GM12878 (cell line): Measurements from ENCODE around the gene HMGB2. TPM values are rescaled to one million over a fixed set of nuclear protein-coding genes. Genes with fewer than 3 reads are reported as not detected.

ENCODE experiments used
- ATAC-seq: fragments of 200-7000 bp; cut with Tn5 transposase; 3 replicates; pipeline ENCODE4 v1.9.1; 2020; ENCODE audit warnings: mild to moderate bottlenecking, moderate library complexity
- BruUV-seq: library from RNA; stranded (reverse); fragments of 400-500 nt; replicated peaks from 2 replicates; lab custom pipeline; 2021; lab: Mats Ljungman, UMichigan
- CTCF ChIA-PET: fragments of 300-600 bp; sonication (Branson Sonifier 250); formaldehyde crosslinking; extraction: SDS; loops from one replicate; lab custom pipeline; 2021; ENCODE audit warnings: inconsistent platforms; lab: Yijun Ruan, JAX
- POLR2A ChIA-PET: fragments of 350-600 bp; formaldehyde crosslinking; extraction: SDS; loops from one replicate; lab custom pipeline; 2021; ENCODE audit warnings: inconsistent platforms; lab: Charles Lee
- RAD21 ChIA-PET: fragments of 300-600 bp; sonication (Branson Sonifier 250); formaldehyde crosslinking; loops from one replicate; lab custom pipeline; 2023; ENCODE audit warnings: antibody characterized with exemption; ENCODE audit not compliant: unreplicated experiment; lab: Charles Lee
- SMC1A ChIA-PET: fragments of 300-600 bp; sonication (Branson Sonifier 250); formaldehyde crosslinking; loops from one replicate; lab custom pipeline; 2023; ENCODE audit not compliant: unreplicated experiment, uncharacterized antibody; lab: Charles Lee
- DNase-seq: peaks from one replicate; pipeline ENCODE4 v3.0.0-alpha.2; 2011; ENCODE audit warnings: low read depth, low spot score
- FAIRE-seq: peaks from 3 replicates; lab custom pipeline; 2011; peaks lifted over from hg19 to GRCh38; lab: Jason Lieb, UNC
- H2AFZ ChIP-seq: 2 replicates; pipeline ENCODE4 v1.6.0; 2011; ENCODE audit warnings: low read depth, low read length, control low read depth; ENCODE audit not compliant: control insufficient read depth
- H3K27ac ChIP-seq: 2 replicates; pipeline ENCODE4 v1.5.1; 2011; ENCODE audit warnings: control low read depth; ENCODE audit not compliant: control insufficient read depth, insufficient read depth
- H3K27me3 ChIP-seq, 2 experiments: replicated peaks in 1 of 2; 2 replicates each; pipeline versions ENCODE4 v1.6.0 to v1.6.1; 2011; ENCODE audit warnings: low read length in 1 of 2; ENCODE audit not compliant: control insufficient read depth in 2 of 2, insufficient read depth in 2 of 2
- H3K36me3 ChIP-seq, 2 experiments: 2 replicates each; pipeline ENCODE4 v1.5.1; 2011; ENCODE audit warnings: low read length in 1 of 2; ENCODE audit not compliant: control insufficient read depth in 2 of 2, insufficient read depth in 2 of 2
- H3K4me1 ChIP-seq: 2 replicates; pipeline ENCODE4 v1.6.1; 2011; ENCODE audit warnings: mild to moderate bottlenecking, low read length, moderate library complexity, mixed read lengths; ENCODE audit not compliant: control insufficient read depth, insufficient read depth
- H3K4me2 ChIP-seq: 2 replicates; pipeline ENCODE4 v1.6.0; 2011; ENCODE audit warnings: control low read depth; ENCODE audit not compliant: control insufficient read depth, insufficient read depth
- H3K4me3 ChIP-seq: fragments of 200-600 bp; sonication (generic); 2 replicates; pipeline ENCODE4 v1.5.1; 2016
- H3K79me2 ChIP-seq: 2 replicates; pipeline ENCODE4 v1.6.0; 2011; ENCODE audit warnings: low read length; ENCODE audit not compliant: control insufficient read depth, insufficient read depth
- H3K9ac ChIP-seq: 2 replicates; pipeline ENCODE4 v1.8.0; 2011; ENCODE audit warnings: low read length, control low read depth, mixed read lengths; ENCODE audit not compliant: control insufficient read depth, insufficient read depth
- H3K9me3 ChIP-seq: replicated peaks from 3 replicates; pipeline ENCODE4 v1.5.1; 2011; ENCODE audit warnings: mild to moderate bottlenecking, low read length; ENCODE audit not compliant: control insufficient read depth, insufficient read depth
- H4K20me1 ChIP-seq: 2 replicates; pipeline ENCODE4 v1.6.0; 2011; ENCODE audit not compliant: control insufficient read depth, insufficient read depth
- CHD4 ChIP-seq: fragments of 200-600 bp; sonication (generic); IDR thresholded peaks from 2 replicates; pipeline ENCODE4 v1.6.1; 2016; ENCODE audit warnings: mild to moderate bottlenecking
- CREM ChIP-seq: IDR thresholded peaks from 2 replicates; pipeline ENCODE4 v1.6.1; 2014; ENCODE audit warnings: antibody characterized with exemption, low read depth
- KAT2A ChIP-seq: conservative IDR thresholded peaks from 2 replicates; pipeline ENCODE4 v1.6.1; 2011; ENCODE audit warnings: low read depth, low read length; ENCODE audit not compliant: control insufficient read depth
- SMAD5 ChIP-seq: IDR thresholded peaks from 2 replicates; pipeline ENCODE4 v1.6.1; 2016; ENCODE audit warnings: antibody characterized with exemption, low read depth
- WGBS: methylation state at CpG from one replicate; pipeline ENCODE4 v1.1.6; 2016; ENCODE audit warnings: low lambda C conversion rate; ENCODE audit not compliant: insufficient replicate concordance, insufficient coverage; ENCODE audit errors: missing lambda C conversion rate; 5-methylcytosine and 5-hydroxymethylcytosine counted together
- in situ Hi-C: fragments of 300-500 bp; cut with MboI; formaldehyde crosslinking; loops from 9 replicates; pipeline ENCODE4 v1.14.3; 2018; ENCODE audit warnings: mixed read lengths
- intact Hi-C: fragments of 100-400 bp; cut with micrococcal nuclease; formaldehyde crosslinking; loops from one replicate; pipeline ENCODE4 v1.14.2; 2022; ENCODE audit not compliant: unreplicated experiment
- polyA plus RNA-seq, 11 experiments: library from polyadenylated mRNA; depleted of rRNA in 4 of 11; unstranded in 6 of 11; stranded (reverse) in 5 of 11; fragments of >200 nt; fragmentation: Nextera tagmentation in 4 of 11; fragmentation: Illumina TruSeq in 1 of 11; extraction: Ambion mirVana in 4 of 11; extraction: Trizol in 1 of 11; gene quantifications; 1 replicate in 1 of 11; 2 replicates in 10 of 11; pipeline versions ENCODE4 v1.2.1 to v1.2.3, GENCODE V29; 2011 to 2016; ENCODE audit warnings: inconsistent platforms in 2 of 11, missing spikeins in 2 of 11, low read depth in 1 of 11
- total RNA-seq, 4 experiments: library from RNA; depleted of rRNA in 3 of 4; stranded (reverse); fragments of >200 nt in 3 of 4; fragmentation: Illumina TruSeq in 1 of 4; extraction: Trizol in 1 of 4; gene quantifications; 2 replicates each; pipeline versions ENCODE4 v1.2.1 to v1.2.3, GENCODE V29; 2013 to 2021
- TF ChIP-seq, protein P1 (sequence below): IDR thresholded peaks from 2 replicates; pipeline ENCODE4 v1.6.1; 2012; ENCODE audit warnings: mild to moderate bottlenecking, low read depth, low read length

HMGB2 gene
- total and polyA plus RNA-seq, 10 of the 15 experiments (the other 5 are each of a cell fraction or from before 2014, with no cell fraction given), result 260 to 961 (median 668) TPM

DNA sequence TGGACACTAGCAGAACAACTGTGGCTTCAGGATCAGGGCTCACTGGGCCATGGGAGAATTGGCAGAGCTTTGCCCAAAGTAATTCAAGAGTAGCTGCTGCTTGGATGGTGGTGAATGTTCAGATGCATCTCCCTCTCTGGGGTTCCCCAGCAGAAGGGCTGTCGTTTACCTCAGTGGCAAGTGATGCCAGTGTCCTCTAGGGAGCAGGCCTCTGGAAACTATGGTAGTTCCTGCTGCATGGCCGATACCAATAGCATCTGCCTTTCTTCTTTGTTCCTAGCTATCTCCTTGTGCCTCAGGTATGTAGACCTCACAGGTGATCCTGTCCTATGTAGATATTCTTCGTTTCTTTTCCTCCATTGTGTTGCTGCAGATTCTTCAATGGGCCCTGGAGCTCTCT, 26.4 kb downstream of the HMGB2 start:
- Histone ChIP-seq H4K20me1 (no peaks in the 10 kb centered on the region), H3K4me3 (no peak overlapping the region), H2AFZ (no peak overlapping the region), H3K36me3 (peaks cover 8 to 10% of the 10 kb centered on the region in 2 experiments; a peak in 3 of 4 replicates), H3K4me1 (no peaks in the 10 kb centered on the region), H3K9me3 (no peaks in the 10 kb centered on the region), H3K27me3 (no peaks in the 10 kb centered on the region), H3K27ac (no peak overlapping the region)
- intact Hi-C loops, result no loop called here
- no peak for ATAC-seq
- SMC1A ChIA-PET, result interaction anchor here (0.5 to 3.4 kb wide), 6 partner anchors 10 to 550 kb away, joined by 3 to 18 read pairs (median 3); no protein-coding TSS in a partner anchor
- in situ Hi-C loops, result no loop called here
- no peak for TF ChIP-seq SMAD5
- TF ChIP-seq CHD4, result no peak
- no peak for TF ChIP-seq CREM
- TF ChIP-seq KAT2A, result no peak
- TF ChIP-seq, protein P1, sequence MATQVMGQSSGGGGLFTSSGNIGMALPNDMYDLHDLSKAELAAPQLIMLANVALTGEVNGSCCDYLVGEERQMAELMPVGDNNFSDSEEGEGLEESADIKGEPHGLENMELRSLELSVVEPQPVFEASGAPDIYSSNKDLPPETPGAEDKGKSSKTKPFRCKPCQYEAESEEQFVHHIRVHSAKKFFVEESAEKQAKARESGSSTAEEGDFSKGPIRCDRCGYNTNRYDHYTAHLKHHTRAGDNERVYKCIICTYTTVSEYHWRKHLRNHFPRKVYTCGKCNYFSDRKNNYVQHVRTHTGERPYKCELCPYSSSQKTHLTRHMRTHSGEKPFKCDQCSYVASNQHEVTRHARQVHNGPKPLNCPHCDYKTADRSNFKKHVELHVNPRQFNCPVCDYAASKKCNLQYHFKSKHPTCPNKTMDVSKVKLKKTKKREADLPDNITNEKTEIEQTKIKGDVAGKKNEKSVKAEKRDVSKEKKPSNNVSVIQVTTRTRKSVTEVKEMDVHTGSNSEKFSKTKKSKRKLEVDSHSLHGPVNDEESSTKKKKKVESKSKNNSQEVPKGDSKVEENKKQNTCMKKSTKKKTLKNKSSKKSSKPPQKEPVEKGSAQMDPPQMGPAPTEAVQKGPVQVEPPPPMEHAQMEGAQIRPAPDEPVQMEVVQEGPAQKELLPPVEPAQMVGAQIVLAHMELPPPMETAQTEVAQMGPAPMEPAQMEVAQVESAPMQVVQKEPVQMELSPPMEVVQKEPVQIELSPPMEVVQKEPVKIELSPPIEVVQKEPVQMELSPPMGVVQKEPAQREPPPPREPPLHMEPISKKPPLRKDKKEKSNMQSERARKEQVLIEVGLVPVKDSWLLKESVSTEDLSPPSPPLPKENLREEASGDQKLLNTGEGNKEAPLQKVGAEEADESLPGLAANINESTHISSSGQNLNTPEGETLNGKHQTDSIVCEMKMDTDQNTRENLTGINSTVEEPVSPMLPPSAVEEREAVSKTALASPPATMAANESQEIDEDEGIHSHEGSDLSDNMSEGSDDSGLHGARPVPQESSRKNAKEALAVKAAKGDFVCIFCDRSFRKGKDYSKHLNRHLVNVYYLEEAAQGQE, result no peak
- TF ChIP-seq, all 136 proteins: peak for 0
- no peak for DNase-seq
- no peak for FAIRE-seq
- 96% methylated on average over 3 of the region's 3 CpGs for WGBS
- ChIA-PET RAD21 (interaction anchor here (1.4 to 1.5 kb wide), 2 partner anchors 12 to 113 kb away, joined by 3 to 4 read pairs; no protein-coding TSS in a partner anchor), POLR2A (interaction anchor here (0.7 kb wide), 1 partner anchor 338 kb away, joined by 4 read pairs; no protein-coding TSS in a partner anchor), CTCF (interaction anchor here (0.7 to 3.2 kb wide), 7 partner anchors 13 to 297 kb away, joined by 3 to 17 read pairs (median 5); no protein-coding TSS in a partner anchor)
- H3K9ac ChIP-seq, result no peak overlapping the region
- BruUV-seq, result no TSS peak
- no peak overlapping the region for H3K4me2 ChIP-seq
- H3K79me2 ChIP-seq, result no peaks in the 10 kb centered on the region
